T-helper 2 cell treated with Interferon-gamma antibody and Interleukin-4, amounts not matched to agents 5 μg/mL and 100 μg/mL, for 36 hours (primary cell): ENCODE measurements around the gene NDUFAF8.

Experiments used
- DNase-seq: peaks from one replicate; pipeline ENCODE4 v3.0.0; 2021; ENCODE audit warnings: low spot score
- H3K27ac Mint-ChIP-seq: one replicate; pipeline ENCODE4 v1.8.0; 2021; ENCODE audit warnings: mild to moderate bottlenecking, mixed read lengths
- H3K27me3 Mint-ChIP-seq: one replicate; pipeline ENCODE4 v1.8.0; 2021; ENCODE audit warnings: low read depth, mixed read lengths
- H3K36me3 Mint-ChIP-seq: one replicate; pipeline ENCODE4 v1.8.0; 2021; ENCODE audit warnings: low read depth, mixed read lengths
- H3K4me1 Mint-ChIP-seq: one replicate; pipeline ENCODE4 v1.8.0; 2021; ENCODE audit warnings: low read depth, mixed read lengths
- H3K4me3 Mint-ChIP-seq: one replicate; pipeline ENCODE4 v1.8.0; 2022; ENCODE audit warnings: mild to moderate bottlenecking, moderate library complexity, mixed read lengths
- H3K9me3 Mint-ChIP-seq: one replicate; pipeline ENCODE4 v1.8.0; 2021; ENCODE audit warnings: mixed read lengths

Gene NDUFAF8

GRCh38 chr17:81252987-81253329 lies 13.8 kb downstream of the NDUFAF8 start:
- Mint-ChIP-seq H3K36me3 (peaks cover 24% of the 10 kb centered on the region), H3K27me3 (no peaks in the 10 kb centered on the region), H3K4me3 (no peak overlapping the region), H3K4me1 (no peaks in the 10 kb centered on the region), H3K9me3 (no peaks in the 10 kb centered on the region), H3K27ac (no peak overlapping the region)
- no peak for DNase-seq

DNA sequence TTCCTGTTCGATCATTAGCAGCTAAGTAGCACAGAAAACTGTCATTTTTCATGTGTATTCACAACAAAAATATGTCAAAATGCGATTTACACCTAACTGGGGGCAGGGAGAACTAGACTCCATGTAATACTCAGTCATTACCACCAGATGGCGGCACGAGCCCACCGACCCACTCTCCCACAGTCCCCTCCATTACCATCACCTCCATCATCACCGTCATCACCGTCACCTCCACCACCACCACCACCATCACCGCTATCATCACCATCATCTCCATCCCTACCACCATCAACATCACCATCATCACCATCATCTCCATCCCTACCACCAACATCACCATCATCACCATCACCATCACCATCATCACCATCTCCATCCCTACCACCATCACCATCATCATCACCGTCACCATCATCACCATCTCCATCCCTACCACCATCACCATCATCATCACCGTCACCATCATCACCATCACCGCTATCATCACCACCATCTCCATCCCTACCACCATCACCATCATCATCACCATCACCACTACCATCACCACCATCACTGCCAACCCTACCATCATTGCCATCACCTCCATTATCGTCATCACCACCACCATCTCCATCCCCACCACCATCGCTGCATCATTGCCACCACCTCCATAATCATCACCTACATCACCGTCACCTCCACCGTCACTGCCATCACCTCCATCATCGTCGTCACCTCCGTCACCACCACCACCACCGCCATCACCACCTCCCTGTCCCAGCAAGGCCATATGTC lies 14.4 kb downstream of the NDUFAF8 start:
- DNase-seq = peak; percentile 22
- H3K9me3 Mint-ChIP-seq = no peaks in the 10 kb centered on the region
- no peaks in the 10 kb centered on the region for H3K27me3 Mint-ChIP-seq
- H3K36me3 Mint-ChIP-seq = peaks cover 24% of the 10 kb centered on the region
- no peaks in the 10 kb centered on the region for H3K4me1 Mint-ChIP-seq
- H3K27ac Mint-ChIP-seq = peak overlapping the region; percentile 11
- no peak overlapping the region for H3K4me3 Mint-ChIP-seq

DNA sequence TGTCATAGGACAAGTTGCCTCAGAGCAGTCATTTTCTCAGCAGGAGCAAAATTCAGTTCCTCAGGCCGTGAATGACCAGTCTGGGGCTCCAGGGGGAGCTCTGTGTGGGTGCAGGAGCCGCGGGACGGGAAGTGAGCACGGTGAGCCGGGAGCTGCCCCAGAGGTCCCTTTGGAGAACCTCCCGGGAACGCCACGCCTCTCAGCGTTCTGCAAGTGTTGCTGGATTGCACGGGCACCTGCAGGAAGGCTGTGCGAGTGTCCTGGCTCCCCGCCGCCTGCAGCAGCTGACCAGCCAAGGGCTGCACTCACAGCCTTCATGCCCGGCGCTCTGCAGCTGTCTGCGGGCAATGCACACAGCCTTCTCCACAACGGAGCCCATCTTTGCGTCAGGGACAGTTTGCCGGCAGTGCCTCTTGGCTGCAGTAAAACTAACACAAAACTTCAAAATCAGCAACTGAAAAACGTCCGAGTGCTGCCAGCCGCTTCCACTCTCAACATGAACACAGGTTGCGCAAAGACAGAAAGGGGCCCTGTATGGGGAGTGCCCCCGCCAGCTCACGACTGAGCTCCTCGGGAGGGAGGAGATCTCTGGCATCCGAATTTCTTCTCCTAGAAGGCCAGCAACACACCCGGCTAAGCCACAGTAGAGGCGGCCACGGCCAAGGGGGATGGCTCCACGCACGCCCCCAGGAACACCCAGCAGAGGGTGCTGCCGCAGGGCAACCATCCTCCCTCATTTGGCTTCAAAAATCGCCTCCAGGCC lies 16.0 kb downstream of the NDUFAF8 start:
- no peak for DNase-seq
- Mint-ChIP-seq H3K9me3 (no peaks in the 10 kb centered on the region), H3K4me3 (no peak overlapping the region), H3K4me1 (no peaks in the 10 kb centered on the region), H3K27ac (no peak overlapping the region), H3K27me3 (no peaks in the 10 kb centered on the region), H3K36me3 (peaks cover 24% of the 10 kb centered on the region)

DNA sequence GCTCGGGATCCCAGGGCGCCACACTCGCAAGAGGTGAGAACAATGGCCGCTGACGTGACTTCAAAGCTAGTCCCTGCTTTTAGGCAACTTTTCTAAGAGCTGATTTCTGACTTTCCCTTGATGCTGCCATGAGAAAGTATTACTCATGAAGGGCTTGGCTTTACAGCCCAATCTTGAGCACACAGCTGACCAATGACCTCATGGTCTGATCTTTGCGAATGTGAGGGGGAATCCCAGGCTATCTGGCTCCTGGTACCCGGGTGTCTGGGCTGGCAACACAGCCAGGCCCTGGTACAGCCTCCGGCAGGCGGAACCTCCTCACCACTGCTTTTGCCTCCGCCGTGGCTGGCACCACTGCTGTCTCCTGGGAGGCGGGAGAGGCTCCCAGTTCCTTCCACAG lies 17.5 kb downstream of the NDUFAF8 start:
- Mint-ChIP-seq H3K9me3 (no peaks in the 10 kb centered on the region), H3K27me3 (no peaks in the 10 kb centered on the region), H3K4me3 (no peak overlapping the region), H3K36me3 (peaks cover 19% of the 10 kb centered on the region), H3K27ac (no peak overlapping the region), H3K4me1 (no peaks in the 10 kb centered on the region)
- DNase-seq = no peak

- DNase-seq = no peak
- Mint-ChIP-seq H3K36me3 (peaks cover 15% of the 10 kb centered on the region), H3K9me3 (no peaks in the 10 kb centered on the region), H3K27me3 (no peaks in the 10 kb centered on the region), H3K27ac (no peak overlapping the region), H3K4me1 (no peaks in the 10 kb centered on the region), H3K4me3 (no peak overlapping the region)
Observed at GRCh38 chr17:81257533-81257932, 18.4 kb downstream of the NDUFAF8 start.

DNA sequence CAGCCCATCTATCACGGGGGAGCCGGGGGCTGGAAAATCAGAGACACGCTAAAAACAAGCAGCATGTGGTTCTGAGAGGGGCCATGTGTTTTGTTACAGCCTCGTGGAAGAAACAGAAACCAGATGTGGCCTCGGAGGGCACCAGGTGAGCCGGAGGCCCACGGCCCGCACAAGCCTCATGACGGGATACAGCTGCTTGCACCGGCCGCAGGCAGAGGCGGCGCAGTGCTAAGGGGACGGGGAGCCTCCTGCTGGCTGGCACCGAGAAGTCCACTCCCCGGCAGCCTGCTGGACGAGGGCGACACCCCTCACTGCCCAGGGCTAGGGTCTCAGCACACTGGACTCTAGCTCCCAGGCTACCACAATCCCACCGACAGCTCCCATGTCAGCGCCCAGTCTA lies 19.2 kb downstream of the NDUFAF8 start:
- H3K27ac Mint-ChIP-seq = no peak overlapping the region
- H3K4me3 Mint-ChIP-seq = no peak overlapping the region

DNA sequence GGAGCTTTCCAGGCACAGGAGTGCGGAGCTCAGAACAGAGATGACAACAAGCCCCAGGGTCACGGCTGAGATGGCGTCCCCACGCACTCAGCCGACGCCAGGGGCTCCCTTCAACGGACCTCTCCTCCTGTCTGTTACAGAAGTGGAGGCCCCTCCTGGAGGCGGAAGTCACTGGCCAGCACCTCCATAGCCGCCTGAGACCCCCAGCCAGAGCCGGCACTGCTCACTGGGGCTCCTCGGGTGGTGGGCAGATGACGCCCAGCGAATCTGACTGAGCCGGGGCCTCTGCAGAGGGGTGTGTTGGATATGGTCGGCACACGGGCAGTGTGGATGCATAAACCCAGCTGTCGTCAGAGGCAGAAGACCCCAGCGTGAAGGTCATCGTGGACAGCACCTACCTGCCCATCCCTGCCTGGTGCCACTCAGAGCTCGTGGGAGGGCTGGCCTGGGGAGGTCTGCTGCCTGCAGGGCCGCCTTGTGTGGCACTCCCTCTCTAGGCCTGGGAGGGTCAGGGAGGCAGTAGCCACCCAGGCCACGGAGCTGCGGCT lies 20.0 kb downstream of the NDUFAF8 start:
- no peaks in the 10 kb centered on the region for H3K4me1 Mint-ChIP-seq
- DNase-seq = no peak
- H3K27me3 Mint-ChIP-seq = no peaks in the 10 kb centered on the region
- no peak overlapping the region for H3K4me3 Mint-ChIP-seq
- H3K9me3 Mint-ChIP-seq = no peaks in the 10 kb centered on the region
- no peak overlapping the region for H3K27ac Mint-ChIP-seq
- H3K36me3 Mint-ChIP-seq = peaks cover 8% of the 10 kb centered on the region

More for the DNA sequence above, 19.2 kb downstream of the NDUFAF8 start:
- Mint-ChIP-seq H3K27me3 (no peaks in the 10 kb centered on the region), H3K9me3 (no peaks in the 10 kb centered on the region), H3K36me3 (peaks cover 13% of the 10 kb centered on the region), H3K4me1 (no peaks in the 10 kb centered on the region)
- no peak for DNase-seq

GRCh38 chr17:81260171-81260570 lies 21.1 kb downstream of the NDUFAF8 start:
- H3K27ac Mint-ChIP-seq = no peak overlapping the region
- H3K36me3 Mint-ChIP-seq = peaks cover 11% of the 10 kb centered on the region
- DNase-seq = no peak
- no peaks in the 10 kb centered on the region for H3K4me1 Mint-ChIP-seq
- H3K4me3 Mint-ChIP-seq = no peak overlapping the region
- no peaks in the 10 kb centered on the region for H3K27me3 Mint-ChIP-seq
- H3K9me3 Mint-ChIP-seq = no peaks in the 10 kb centered on the region

DNA sequence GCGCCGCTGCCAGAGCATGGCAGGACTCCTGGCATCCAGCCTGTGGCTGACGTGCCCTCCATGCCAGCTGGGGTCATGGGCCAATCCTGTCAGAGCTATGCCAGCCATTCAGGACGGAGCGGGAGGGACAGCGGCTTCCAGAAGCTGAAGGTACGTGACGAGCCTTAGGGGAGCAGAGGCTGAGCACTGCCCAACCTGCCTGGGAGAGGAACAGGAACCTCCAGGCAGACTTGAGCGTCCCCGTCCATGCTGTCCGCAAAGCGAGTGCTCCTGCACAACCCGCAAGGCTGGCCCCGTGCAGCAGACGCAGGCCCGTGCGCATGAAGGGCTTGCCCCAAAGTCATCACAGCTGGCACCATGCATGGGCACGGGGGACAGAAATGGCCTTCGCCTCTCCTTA lies 21.5 kb downstream of the NDUFAF8 start:
- no peaks in the 10 kb centered on the region for H3K4me1 Mint-ChIP-seq
- DNase-seq = no peak
- H3K9me3 Mint-ChIP-seq = no peaks in the 10 kb centered on the region
- no peak overlapping the region for H3K27ac Mint-ChIP-seq
- H3K36me3 Mint-ChIP-seq = peaks cover 15% of the 10 kb centered on the region
- no peaks in the 10 kb centered on the region for H3K27me3 Mint-ChIP-seq
- no peak overlapping the region for H3K4me3 Mint-ChIP-seq

DNA sequence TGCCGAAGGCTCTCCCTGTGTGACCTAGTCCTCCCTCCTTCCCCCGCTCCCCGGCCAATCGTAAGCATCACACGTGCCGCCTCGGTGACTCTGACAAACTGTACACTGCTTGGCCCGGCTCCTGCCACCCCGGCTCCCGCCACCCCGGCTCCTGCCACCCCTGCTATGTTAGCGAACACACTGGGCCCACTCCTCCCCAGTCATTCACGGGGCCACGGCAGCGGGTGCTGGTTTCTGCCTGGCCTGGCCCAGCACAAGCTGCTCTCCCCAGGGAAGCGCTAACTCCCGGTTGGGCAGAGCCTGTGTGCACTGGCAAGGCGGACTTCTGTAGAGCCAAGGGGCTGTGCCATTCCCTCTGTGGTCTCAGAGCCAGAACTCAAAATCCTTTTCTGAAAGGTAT lies 22.0 kb downstream of the NDUFAF8 start:
- DNase-seq = no peak
- H3K4me1 Mint-ChIP-seq = no peaks in the 10 kb centered on the region
- H3K36me3 Mint-ChIP-seq = peaks cover 20% of the 10 kb centered on the region
- H3K4me3 Mint-ChIP-seq = no peak overlapping the region
- H3K9me3 Mint-ChIP-seq = no peaks in the 10 kb centered on the region
- no peaks in the 10 kb centered on the region for H3K27me3 Mint-ChIP-seq
- H3K27ac Mint-ChIP-seq = no peak overlapping the region

GRCh38 chr17:81261582-81262336 lies 22.6 kb downstream of the NDUFAF8 start:
- Mint-ChIP-seq H3K9me3 (no peaks in the 10 kb centered on the region), H3K27ac (no peak overlapping the region), H3K36me3 (peaks cover 20% of the 10 kb centered on the region), H3K27me3 (no peaks in the 10 kb centered on the region), H3K4me3 (no peak overlapping the region), H3K4me1 (no peaks in the 10 kb centered on the region)
- no peak for DNase-seq

DNA sequence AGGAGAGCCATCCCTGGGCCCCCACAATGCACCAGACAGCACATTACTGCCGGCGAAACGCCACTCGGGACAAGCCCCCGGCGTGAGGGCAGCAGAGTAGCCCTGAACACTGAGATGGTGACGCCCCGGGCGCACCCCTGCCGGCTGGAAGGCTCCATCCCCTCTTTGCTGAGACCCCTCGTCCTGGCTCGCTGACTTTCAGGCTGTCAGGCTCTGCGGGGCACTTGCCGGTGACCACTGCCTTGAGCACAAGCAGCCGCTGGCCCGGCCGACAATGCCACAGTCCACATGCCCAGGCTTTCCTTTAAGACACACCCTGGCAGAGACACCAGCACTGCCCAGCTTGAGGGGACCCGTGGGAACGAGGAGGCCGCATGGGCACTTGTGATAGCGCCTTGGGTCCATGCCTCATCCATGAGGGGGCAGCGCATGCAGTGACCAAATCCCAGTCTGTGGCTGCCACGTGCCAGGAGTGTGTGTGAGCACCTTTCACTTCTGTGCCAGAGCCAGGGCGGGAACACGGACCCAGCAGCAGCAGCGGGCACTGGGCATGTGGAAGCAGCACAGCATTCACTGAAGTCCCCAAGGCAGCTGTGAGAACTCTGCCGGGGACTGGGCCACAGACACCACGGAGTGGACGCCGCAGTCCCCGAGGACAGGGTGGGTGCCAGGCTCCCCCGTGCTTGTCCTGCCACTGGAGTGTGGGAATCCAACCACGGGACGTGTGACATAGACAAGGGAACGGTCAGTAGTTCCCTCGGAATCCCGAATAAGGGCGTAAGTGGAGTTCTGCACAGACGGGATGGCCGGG lies 24.5 kb downstream of the NDUFAF8 start:
- H3K27me3 Mint-ChIP-seq = no peaks in the 10 kb centered on the region
- H3K27ac Mint-ChIP-seq = no peak overlapping the region
- H3K4me3 Mint-ChIP-seq = no peak overlapping the region
- H3K4me1 Mint-ChIP-seq = no peaks in the 10 kb centered on the region
- H3K36me3 Mint-ChIP-seq = peaks cover 30% of the 10 kb centered on the region
- H3K9me3 Mint-ChIP-seq = no peaks in the 10 kb centered on the region
- no peak for DNase-seq

DNA sequence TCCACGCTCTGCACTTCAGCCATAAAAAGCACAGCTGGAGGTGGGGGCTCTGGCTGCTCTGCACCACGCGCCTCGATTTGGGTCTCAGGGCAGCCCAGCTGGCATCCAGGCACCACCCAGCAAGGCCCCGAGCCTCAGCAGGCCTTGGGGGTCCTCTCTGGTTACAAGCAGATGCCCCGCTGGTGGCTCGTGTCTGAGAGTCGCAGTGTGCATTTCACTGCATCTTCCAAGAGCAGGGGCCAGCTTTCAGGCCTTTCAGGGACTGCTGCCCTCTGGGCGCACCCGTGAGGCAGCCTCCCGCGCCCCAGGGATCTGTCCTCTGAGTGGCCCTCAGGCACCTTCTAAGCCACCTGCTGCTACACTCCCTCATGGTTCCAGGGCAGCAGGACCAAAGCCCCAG lies 25.5 kb downstream of the NDUFAF8 start:
- Mint-ChIP-seq H3K27me3 (no peaks in the 10 kb centered on the region), H3K36me3 (peaks cover 37% of the 10 kb centered on the region)

More for the DNA sequence above, 25.5 kb downstream of the NDUFAF8 start:
- no peak for DNase-seq
- Mint-ChIP-seq H3K27ac (no peak overlapping the region), H3K4me1 (no peaks in the 10 kb centered on the region), H3K9me3 (no peaks in the 10 kb centered on the region), H3K4me3 (no peak overlapping the region)
